ENCODE measurements around the gene FOXC2.

FOXC2 gene

GRCh38 chr16:86618431-86619238 lies 52.0 kb downstream of the FOXC2 start:
- no peak for DNase-seq (ENCODE audit: low spot score)
